ENCODE data around the gene OPCML.

GRCh38 chr11:132886335-132886734, 646.0 kb downstream of the OPCML start:
- TF ChIP-seq POLR2AphosphoS5 (IDR thresholded peaks at IDR 0.05) (no peak), CTCF (IDR thresholded peaks at IDR 0.05) (no peak), EP300 (IDR thresholded peaks at IDR 0.05) (no peak), POLR2A (IDR thresholded peaks at IDR 0.05; ENCODE audit: low read depth) (no peak)

Data from esophagus muscularis mucosa (tissue), 4 donors.